Measurements from ENCODE around the gene FUT3. TPM values are rescaled to one million over a fixed set of nuclear protein-coding genes. Genes with fewer than 3 reads are reported as not detected.

Gene FUT3
- total RNA-seq (not detected in 2 replicates), polyA plus RNA-seq (not detected in 2 replicates), polyA minus RNA-seq (ENCODE audit: low replicate concordance) (not detected in 2 replicates)
- not detected in 2 replicates for polyA plus RNA-seq (2012)

DNA sequence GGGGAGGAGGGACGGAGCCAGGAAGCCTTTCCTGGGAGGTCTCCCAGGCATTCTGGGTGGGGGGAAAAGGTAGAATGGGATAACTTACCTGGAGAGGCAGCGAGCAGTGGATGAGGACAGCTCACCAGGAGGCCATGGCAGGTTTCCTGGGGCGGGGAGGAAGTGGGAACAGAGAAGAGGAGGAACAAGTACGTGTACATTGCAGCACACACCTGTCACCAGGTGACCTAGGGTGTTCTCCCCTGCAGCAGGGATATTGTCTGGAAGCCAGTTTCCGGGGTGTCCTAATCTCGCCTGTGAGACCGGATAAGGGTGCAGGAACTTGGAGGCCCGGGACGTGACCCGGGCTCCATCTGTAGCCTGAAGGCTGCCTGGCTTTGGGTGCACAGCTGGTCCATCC, at the start of gene FUT3:
Gene FUT3 (minus strand): TSS at position 148 of the 400 bp plus-strand sequence.
- H4K20me1 ChIP-seq (ENCODE audit: control insufficient read depth, extremely low read depth, insufficient read depth, low read length), result no peaks in the 10 kb centered on the region
- peaks cover 8% of the 10 kb centered on the region for H3K27me3 ChIP-seq (ENCODE audit: control insufficient read depth, insufficient read depth, low read length)
- no peaks in the 10 kb centered on the region for H3K9me3 ChIP-seq (ENCODE audit: control insufficient read depth, insufficient read depth, low read depth, low read length)
- no peak within 1 kb of the TSS for H3K27ac ChIP-seq (ENCODE audit: insufficient read depth, low read length)
- no peak within 1 kb of the TSS for H2AFZ ChIP-seq (ENCODE audit: low read length)
- TF ChIP-seq CTCF (conservative IDR thresholded peaks at IDR 0.05 in 1 of 2, IDR thresholded peaks at IDR 0.05 in 1 of 2; ENCODE audit: low read depth in 1 of 2, low read length in 2 of 2) (no peak), EZH2 (IDR thresholded peaks at IDR 0.05; ENCODE audit: low read length, missing control alignments) (no peak)
- no peaks in the 10 kb centered on the region for H3K36me3 ChIP-seq (ENCODE audit: control insufficient read depth, insufficient read depth, low read length)
- H3K4me2 ChIP-seq (ENCODE audit: extremely low read depth, insufficient read depth, low read length), result no peak within 1 kb of the TSS
- no peaks in the 10 kb centered on the region for H3K4me1 ChIP-seq (ENCODE audit: control insufficient read depth, extremely low read depth, insufficient read depth, low read length)
- H3K4me3 ChIP-seq (replicated peaks in 1 of 4; ENCODE audit: control extremely low read depth in 1 of 4, insufficient read depth in 1 of 4, low read depth in 3 of 4, low read length in 4 of 4), result no peak within 1 kb of the TSS
- H3K9ac ChIP-seq (ENCODE audit: insufficient read depth, low read length), result no peak within 1 kb of the TSS
- no peaks in the 10 kb centered on the region for H3K79me2 ChIP-seq (ENCODE audit: control insufficient read depth, insufficient read depth, low read length)
- DNase-seq (ENCODE audit: low read depth in 2 of 2), result no peak

DNA sequence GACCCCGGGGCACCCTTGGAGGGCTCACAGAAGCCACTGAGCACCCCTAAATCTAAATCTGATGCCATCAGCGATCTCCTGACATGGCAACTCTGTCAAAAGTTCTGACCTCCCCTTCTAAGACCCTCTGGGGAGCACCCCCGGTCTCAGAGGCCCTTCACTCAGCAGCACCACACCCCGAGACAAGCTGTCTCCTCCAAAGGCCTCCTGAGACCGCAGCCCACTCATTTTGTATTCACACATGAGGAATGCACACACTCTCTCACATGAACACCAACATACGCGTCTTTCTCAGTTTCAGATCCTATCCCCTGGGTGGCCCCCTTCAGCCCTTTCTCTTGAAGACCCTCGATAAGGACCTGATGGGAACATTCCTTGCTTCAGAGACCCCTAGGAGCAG, 49.7 kb upstream of the FUT3 start:
- Histone ChIP-seq H3K27ac (ENCODE audit: insufficient read depth, low read length) (no peak overlapping the region), H3K36me3 (ENCODE audit: control insufficient read depth, insufficient read depth, low read length) (peaks cover 9% of the 10 kb centered on the region)

More for the DNA sequence above, 49.7 kb upstream of the FUT3 start:
- Histone ChIP-seq H2AFZ (ENCODE audit: low read length) (no peak overlapping the region), H3K9ac (ENCODE audit: insufficient read depth, low read length) (no peak overlapping the region), H4K20me1 (ENCODE audit: control insufficient read depth, extremely low read depth, insufficient read depth, low read length) (no peaks in the 10 kb centered on the region), H3K27me3 (ENCODE audit: control insufficient read depth, insufficient read depth, low read length) (no peaks in the 10 kb centered on the region), H3K79me2 (ENCODE audit: control insufficient read depth, insufficient read depth, low read length) (peaks cover 39% of the 10 kb centered on the region), H3K4me3 (replicated peaks in 1 of 4; ENCODE audit: control extremely low read depth in 1 of 4, insufficient read depth in 1 of 4, low read depth in 3 of 4, low read length in 4 of 4) (no peak overlapping the region), H3K4me2 (ENCODE audit: extremely low read depth, insufficient read depth, low read length) (no peak overlapping the region), H3K9me3 (ENCODE audit: control insufficient read depth, insufficient read depth, low read depth, low read length) (no peaks in the 10 kb centered on the region), H3K4me1 (ENCODE audit: control insufficient read depth, extremely low read depth, insufficient read depth, low read length) (peaks cover 2% of the 10 kb centered on the region)
- DNase-seq (ENCODE audit: low read depth in 2 of 2), result no peak
- TF ChIP-seq EZH2 (IDR thresholded peaks at IDR 0.05; ENCODE audit: low read length, missing control alignments), result no peak
- no peak for TF ChIP-seq CTCF (conservative IDR thresholded peaks at IDR 0.05 in 1 of 2, IDR thresholded peaks at IDR 0.05 in 1 of 2; ENCODE audit: low read depth in 1 of 2, low read length in 2 of 2)
